Fibroblast of skin of left quadriceps (primary cell): Measurements from ENCODE around the gene DCAF7.

Experiments
- DNase-seq, 2 experiments: peaks; one replicate each; pipeline ENCODE4 v3.0.0-alpha.2; 2013; ENCODE audit warnings: low read depth in 2 of 2

DCAF7 gene

GRCh38 chr17:63629627-63630026 lies 79.3 kb downstream of the DCAF7 start:
- DNase-seq: no peak

GRCh38 chr17:63631062-63631461 lies 80.8 kb downstream of the DCAF7 start:
- no peak for DNase-seq

DNA sequence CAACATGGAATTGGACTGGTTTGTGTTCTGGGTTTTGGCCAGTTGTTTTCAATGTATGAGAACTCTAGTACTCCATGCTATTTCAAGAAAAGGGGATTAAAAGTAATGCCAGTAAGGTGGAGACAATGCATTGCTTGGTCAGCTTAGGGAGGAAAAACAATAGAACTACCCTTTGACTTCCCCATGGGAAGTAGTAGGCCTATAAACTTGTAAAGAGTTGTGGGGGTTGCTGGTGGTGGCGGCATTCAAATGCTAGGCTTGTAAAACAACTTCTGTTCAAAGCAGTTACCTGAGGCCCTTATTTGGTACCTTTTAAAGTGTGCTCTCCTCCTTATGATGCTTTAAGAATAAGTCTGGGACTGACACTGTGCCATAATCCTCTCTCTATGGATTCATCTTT lies 81.3 kb downstream of the DCAF7 start:
- no peak for DNase-seq

DNA sequence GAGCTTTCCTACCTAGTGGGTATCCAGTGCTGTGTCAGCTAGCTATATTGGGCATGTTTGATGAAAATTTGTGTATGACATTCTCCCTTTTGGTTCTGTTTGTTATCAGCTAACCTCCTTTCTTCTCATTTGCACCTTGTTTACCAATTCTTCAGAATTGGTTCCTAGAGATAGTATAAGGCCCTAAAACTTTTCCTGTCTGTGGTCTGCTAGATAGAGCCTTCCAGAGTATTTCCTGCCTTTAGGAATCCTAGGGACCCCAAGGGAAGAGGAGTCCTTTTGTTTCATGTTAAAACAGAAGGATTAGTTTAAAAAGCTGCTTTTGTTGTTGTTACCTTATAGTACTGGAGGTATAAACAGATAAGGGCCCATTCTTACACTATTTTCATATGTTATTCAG lies 83.5 kb downstream of the DCAF7 start:
- no peak for DNase-seq

DNA sequence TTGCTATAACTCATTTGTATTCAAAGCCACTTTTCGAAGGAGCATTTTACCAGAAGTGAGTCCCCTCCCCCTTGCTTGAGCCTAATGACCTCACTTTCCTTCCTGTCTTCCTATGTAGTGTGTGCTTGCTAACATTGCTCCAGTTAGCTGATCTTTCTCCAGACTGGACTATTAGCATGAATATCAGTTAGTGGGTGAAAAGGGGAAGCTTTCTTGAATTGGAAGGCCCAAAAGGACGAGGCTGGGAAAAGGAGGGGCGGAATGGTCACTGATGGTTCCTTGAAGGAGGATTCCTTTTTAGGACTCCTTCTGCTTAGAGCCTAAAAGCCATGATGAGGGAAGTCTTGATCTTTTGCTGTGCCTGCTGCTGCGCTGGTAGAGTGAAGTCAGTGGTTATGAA lies 83.9 kb downstream of the DCAF7 start:
- DNase-seq: no peak

DNA sequence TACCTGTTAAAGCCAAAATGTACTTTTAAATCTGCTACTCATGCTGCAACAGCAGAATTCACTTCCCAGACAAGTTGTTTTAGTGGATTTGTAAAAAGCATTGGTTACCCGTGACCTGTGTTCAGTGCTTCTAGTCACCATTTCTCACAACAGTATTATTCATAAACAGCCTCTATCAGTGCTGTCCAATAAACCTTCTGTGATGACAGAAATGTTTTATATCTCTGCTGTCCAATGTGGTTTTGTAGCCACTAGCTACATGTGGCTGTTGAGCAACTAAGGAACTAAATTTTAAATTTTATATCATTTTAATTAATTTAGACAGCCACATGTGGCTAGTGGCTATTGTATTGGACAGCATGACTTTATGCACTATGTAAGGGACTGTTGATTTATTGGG lies 84.5 kb downstream of the DCAF7 start:
- peak in 1 of 2 experiments; percentile 25 for DNase-seq

DNA sequence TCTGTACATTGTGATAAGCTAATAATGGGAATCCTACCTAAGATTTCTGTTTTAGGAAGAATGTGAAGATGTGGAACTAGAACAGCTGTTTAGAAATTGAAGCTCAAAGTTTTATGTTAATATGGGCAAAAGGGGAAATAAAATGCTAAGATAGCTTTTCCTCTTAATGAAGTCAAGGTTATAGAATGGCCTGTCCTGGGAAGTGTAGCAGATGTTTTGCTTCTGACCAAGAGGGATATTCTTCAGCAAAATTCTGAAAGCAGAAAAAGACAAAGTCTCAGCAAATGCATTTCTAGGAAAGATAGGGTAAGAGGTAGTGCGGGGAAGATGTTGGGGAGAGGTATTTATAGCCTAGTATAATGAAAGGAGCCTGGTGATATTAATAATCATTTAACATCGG lies 85.0 kb downstream of the DCAF7 start:
- DNase-seq: no peak

GRCh38 chr17:63635787-63636186 lies 85.5 kb downstream of the DCAF7 start:
- DNase-seq: no peak

- no peak for DNase-seq
These were observed 88.8 kb downstream of the DCAF7 start for GRCh38 chr17:63639125-63639524.

- no peak for DNase-seq
These were observed 89.8 kb downstream of the DCAF7 start for GRCh38 chr17:63640038-63640437.

GRCh38 chr17:63641692-63642448 lies 91.6 kb downstream of the DCAF7 start:
- DNase-seq: no peak
